LNCaP clone FGC (cell line): Measurements from ENCODE around the gene DPH3.

ENCODE experiments used
- DNase-seq: peaks from one replicate; pipeline ENCODE4 v3.0.0-alpha.2; 2011; ENCODE audit warnings: low read depth
- H3K4me3 ChIP-seq: 2 replicates; pipeline ENCODE4 v1.5.1; 2011; ENCODE audit warnings: mild to moderate bottlenecking, low read depth, low read length, control low read depth
- CTCF ChIP-seq: IDR thresholded peaks from 2 replicates; pipeline ENCODE4 v1.5.1; 2012; ENCODE audit warnings: mild to moderate bottlenecking; ENCODE audit not compliant: control insufficient read depth, insufficient read depth; ENCODE audit errors: extremely low read depth

DPH3 gene

GRCh38 chr3:16290827-16291196, 26.1 kb upstream of the DPH3 start:
- TF ChIP-seq CTCF: no peak

GRCh38 chr3:16290007-16290826, 25.5 kb upstream of the DPH3 start:
- peak; percentile 21 for DNase-seq
- H3K4me3 ChIP-seq: no peak overlapping the region
- peak; percentile 86 for TF ChIP-seq CTCF

More at GRCh38 chr3:16290827-16291196, 26.1 kb upstream of the DPH3 start:
- H3K4me3 ChIP-seq: no peak overlapping the region
- DNase-seq: no peak

- DNase-seq: no peak
- no peak for TF ChIP-seq CTCF
- H3K4me3 ChIP-seq: no peak overlapping the region
Observed at GRCh38 chr3:16289144-16289889, 24.6 kb upstream of the DPH3 start.

GRCh38 chr3:16288664-16289063, 23.9 kb upstream of the DPH3 start:
- DNase-seq: no peak
- no peak for TF ChIP-seq CTCF
- H3K4me3 ChIP-seq: no peak overlapping the region

GRCh38 chr3:16286751-16287543, 22.2 kb upstream of the DPH3 start:
- H3K4me3 ChIP-seq: no peak overlapping the region
- TF ChIP-seq CTCF: no peak
- DNase-seq: no peak

- H3K4me3 ChIP-seq: no peak overlapping the region
- TF ChIP-seq CTCF: no peak
- DNase-seq: no peak
Observed at GRCh38 chr3:16286161-16286560, 21.4 kb upstream of the DPH3 start.
